Measurements from ENCODE around the gene MEF2A. TPM values are rescaled to one million over a fixed set of nuclear protein-coding genes. Genes with fewer than 3 reads are reported as not detected.

MEF2A gene
- total RNA-seq, 1 experiment from 2014 or later = 30.7 TPM

GRCh38 chr15:99680276-99680675, 114.5 kb downstream of the MEF2A start:
- TF ChIP-seq NFYB (CRISPR knock-in tag; conservative IDR thresholded peaks at IDR 0.05; ENCODE audit: low read depth) (no peak), HMGA2 (CRISPR knock-in tag; IDR thresholded peaks at IDR 0.05) (no peak), ZNF423 (CRISPR knock-in tag; IDR thresholded peaks at IDR 0.05) (no peak), ZNF671 (CRISPR knock-in tag; IDR thresholded peaks at IDR 0.05) (no peak), JAZF1 (CRISPR knock-in tag; IDR thresholded peaks at IDR 0.05) (no peak), TP53 (CRISPR knock-in tag; IDR thresholded peaks at IDR 0.05) (no peak), MXD4 (CRISPR knock-in tag; IDR thresholded peaks at IDR 0.05; ENCODE audit: borderline replicate concordance) (no peak), ERG (CRISPR knock-in tag; IDR thresholded peaks at IDR 0.05) (no peak), ZNF121 (CRISPR knock-in tag; IDR thresholded peaks at IDR 0.05) (no peak), USF1 (CRISPR knock-in tag; IDR thresholded peaks at IDR 0.05) (no peak), CREB1 (CRISPR knock-in tag; IDR thresholded peaks at IDR 0.05) (no peak)
- TF ChIP-seq, protein P1, sequence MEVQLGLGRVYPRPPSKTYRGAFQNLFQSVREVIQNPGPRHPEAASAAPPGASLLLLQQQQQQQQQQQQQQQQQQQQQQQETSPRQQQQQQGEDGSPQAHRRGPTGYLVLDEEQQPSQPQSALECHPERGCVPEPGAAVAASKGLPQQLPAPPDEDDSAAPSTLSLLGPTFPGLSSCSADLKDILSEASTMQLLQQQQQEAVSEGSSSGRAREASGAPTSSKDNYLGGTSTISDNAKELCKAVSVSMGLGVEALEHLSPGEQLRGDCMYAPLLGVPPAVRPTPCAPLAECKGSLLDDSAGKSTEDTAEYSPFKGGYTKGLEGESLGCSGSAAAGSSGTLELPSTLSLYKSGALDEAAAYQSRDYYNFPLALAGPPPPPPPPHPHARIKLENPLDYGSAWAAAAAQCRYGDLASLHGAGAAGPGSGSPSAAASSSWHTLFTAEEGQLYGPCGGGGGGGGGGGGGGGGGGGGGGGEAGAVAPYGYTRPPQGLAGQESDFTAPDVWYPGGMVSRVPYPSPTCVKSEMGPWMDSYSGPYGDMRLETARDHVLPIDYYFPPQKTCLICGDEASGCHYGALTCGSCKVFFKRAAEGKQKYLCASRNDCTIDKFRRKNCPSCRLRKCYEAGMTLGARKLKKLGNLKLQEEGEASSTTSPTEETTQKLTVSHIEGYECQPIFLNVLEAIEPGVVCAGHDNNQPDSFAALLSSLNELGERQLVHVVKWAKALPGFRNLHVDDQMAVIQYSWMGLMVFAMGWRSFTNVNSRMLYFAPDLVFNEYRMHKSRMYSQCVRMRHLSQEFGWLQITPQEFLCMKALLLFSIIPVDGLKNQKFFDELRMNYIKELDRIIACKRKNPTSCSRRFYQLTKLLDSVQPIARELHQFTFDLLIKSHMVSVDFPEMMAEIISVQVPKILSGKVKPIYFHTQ (CRISPR knock-in tag; IDR thresholded peaks at IDR 0.05) = no peak
- TF ChIP-seq, protein P2, sequence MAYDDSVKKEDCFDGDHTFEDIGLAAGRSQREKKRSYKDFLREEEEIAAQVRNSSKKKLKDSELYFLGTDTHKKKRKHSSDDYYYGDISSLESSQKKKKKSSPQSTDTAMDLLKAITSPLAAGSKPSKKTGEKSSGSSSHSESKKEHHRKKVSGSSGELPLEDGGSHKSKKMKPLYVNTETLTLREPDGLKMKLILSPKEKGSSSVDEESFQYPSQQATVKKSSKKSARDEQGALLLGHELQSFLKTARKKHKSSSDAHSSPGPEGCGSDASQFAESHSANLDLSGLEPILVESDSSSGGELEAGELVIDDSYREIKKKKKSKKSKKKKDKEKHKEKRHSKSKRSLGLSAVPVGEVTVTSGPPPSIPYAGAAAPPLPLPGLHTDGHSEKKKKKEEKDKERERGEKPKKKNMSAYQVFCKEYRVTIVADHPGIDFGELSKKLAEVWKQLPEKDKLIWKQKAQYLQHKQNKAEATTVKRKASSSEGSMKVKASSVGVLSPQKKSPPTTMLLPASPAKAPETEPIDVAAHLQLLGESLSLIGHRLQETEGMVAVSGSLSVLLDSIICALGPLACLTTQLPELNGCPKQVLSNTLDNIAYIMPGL (CRISPR knock-in tag; IDR thresholded peaks at IDR 0.05) = no peak
- TF ChIP-seq, protein P3, sequence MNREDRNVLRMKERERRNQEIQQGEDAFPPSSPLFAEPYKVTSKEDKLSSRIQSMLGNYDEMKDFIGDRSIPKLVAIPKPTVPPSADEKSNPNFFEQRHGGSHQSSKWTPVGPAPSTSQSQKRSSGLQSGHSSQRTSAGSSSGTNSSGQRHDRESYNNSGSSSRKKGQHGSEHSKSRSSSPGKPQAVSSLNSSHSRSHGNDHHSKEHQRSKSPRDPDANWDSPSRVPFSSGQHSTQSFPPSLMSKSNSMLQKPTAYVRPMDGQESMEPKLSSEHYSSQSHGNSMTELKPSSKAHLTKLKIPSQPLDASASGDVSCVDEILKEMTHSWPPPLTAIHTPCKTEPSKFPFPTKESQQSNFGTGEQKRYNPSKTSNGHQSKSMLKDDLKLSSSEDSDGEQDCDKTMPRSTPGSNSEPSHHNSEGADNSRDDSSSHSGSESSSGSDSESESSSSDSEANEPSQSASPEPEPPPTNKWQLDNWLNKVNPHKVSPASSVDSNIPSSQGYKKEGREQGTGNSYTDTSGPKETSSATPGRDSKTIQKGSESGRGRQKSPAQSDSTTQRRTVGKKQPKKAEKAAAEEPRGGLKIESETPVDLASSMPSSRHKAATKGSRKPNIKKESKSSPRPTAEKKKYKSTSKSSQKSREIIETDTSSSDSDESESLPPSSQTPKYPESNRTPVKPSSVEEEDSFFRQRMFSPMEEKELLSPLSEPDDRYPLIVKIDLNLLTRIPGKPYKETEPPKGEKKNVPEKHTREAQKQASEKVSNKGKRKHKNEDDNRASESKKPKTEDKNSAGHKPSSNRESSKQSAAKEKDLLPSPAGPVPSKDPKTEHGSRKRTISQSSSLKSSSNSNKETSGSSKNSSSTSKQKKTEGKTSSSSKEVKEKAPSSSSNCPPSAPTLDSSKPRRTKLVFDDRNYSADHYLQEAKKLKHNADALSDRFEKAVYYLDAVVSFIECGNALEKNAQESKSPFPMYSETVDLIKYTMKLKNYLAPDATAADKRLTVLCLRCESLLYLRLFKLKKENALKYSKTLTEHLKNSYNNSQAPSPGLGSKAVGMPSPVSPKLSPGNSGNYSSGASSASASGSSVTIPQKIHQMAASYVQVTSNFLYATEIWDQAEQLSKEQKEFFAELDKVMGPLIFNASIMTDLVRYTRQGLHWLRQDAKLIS (CRISPR knock-in tag; IDR thresholded peaks at IDR 0.05; ENCODE audit: borderline replicate concordance) = no peak
- Mint-ChIP-seq H3K27me3 (ENCODE audit: low read depth) (no peaks in the 10 kb centered on the region), H3K4me1 (no peaks in the 10 kb centered on the region), H3K36me3 (peaks cover 65% of the 10 kb centered on the region), H3K9me3 (peaks cover 13% of the 10 kb centered on the region), H3K4me3 (no peak overlapping the region), H3K27ac (no peak overlapping the region)
- DNase-seq (ENCODE audit: low spot score) = no peak
- CTCF ChIA-PET = no interaction called here
- ATAC-seq = no peak
- POLR2A ChIA-PET = no interaction called here

GRCh38 chr15:99681990-99682389, 116.2 kb downstream of the MEF2A start:
- ATAC-seq (no peak), DNase-seq (ENCODE audit: low spot score) (no peak)
- CTCF ChIA-PET = interaction anchor here (1.5 kb wide), 1 partner anchor 23 kb away, joined by 3 read pairs; no protein-coding TSS in a partner anchor
- no peaks in the 10 kb centered on the region for H3K4me1 Mint-ChIP-seq
- TF ChIP-seq, protein P4, sequence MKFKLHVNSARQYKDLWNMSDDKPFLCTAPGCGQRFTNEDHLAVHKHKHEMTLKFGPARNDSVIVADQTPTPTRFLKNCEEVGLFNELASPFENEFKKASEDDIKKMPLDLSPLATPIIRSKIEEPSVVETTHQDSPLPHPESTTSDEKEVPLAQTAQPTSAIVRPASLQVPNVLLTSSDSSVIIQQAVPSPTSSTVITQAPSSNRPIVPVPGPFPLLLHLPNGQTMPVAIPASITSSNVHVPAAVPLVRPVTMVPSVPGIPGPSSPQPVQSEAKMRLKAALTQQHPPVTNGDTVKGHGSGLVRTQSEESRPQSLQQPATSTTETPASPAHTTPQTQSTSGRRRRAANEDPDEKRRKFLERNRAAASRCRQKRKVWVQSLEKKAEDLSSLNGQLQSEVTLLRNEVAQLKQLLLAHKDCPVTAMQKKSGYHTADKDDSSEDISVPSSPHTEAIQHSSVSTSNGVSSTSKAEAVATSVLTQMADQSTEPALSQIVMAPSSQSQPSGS (CRISPR knock-in tag; IDR thresholded peaks at IDR 0.05; ENCODE audit: borderline replicate concordance, low read depth) = no peak
- H3K4me3 Mint-ChIP-seq = no peak overlapping the region
- no peaks in the 10 kb centered on the region for H3K27me3 Mint-ChIP-seq (ENCODE audit: low read depth)
- no peak overlapping the region for H3K27ac Mint-ChIP-seq
- POLR2A ChIA-PET = no interaction called here
- peaks cover 27% of the 10 kb centered on the region for H3K9me3 Mint-ChIP-seq
- H3K36me3 Mint-ChIP-seq = peaks cover 69% of the 10 kb centered on the region
